Tibial artery (tissue), 4 donors: Measurements from ENCODE around the gene KDM1B.

Experiments
- DNase-seq, 2 donors: peaks; one replicate each; pipeline ENCODE4 v3.0.0-alpha.2; 2019
- H3K27ac ChIP-seq, 2 donors: fragments of 200-600 bp; sonication (generic) in 1 of 2; 1 replicate in 1 of 2; 2 replicates in 1 of 2; pipeline ENCODE4 v1.5.1; 2018 to 2019; ENCODE audit warnings: mild to moderate bottlenecking in 1 of 2
- H3K27me3 ChIP-seq, 2 donors: fragments of 200-600 bp; sonication (generic) in 1 of 2; one replicate each; pipeline versions ENCODE4 v1.5.1 to v1.6.0; 2016 to 2019
- H3K36me3 ChIP-seq, 3 donors: fragments of 200-600 bp; sonication (generic) in 2 of 3; one replicate each; pipeline ENCODE4 v1.5.1; 2016 to 2019; ENCODE audit warnings: mild to moderate bottlenecking in 2 of 3
- H3K4me1 ChIP-seq, 4 donors: fragments of 200-600 bp; sonication (generic) in 2 of 4; 1 replicate in 3 of 4; 2 replicates in 1 of 4; pipeline ENCODE4 v1.5.1; 2016 to 2019
- H3K4me3 ChIP-seq, 2 donors: fragments of 200-600 bp; sonication (generic) in 1 of 2; 1 replicate in 1 of 2; 2 replicates in 1 of 2; pipeline ENCODE4 v1.5.1; 2018 to 2019; ENCODE audit warnings: mild to moderate bottlenecking in 2 of 2
- H3K9me3 ChIP-seq, 3 donors: fragments of 200-600 bp; sonication (generic) in 1 of 3; one replicate each; pipeline ENCODE4 v1.5.1; 2016 to 2019
- intact Hi-C: fragments of 100-400 bp; cut with DNase I; formaldehyde crosslinking; loops from one replicate; pipeline ENCODE4 v1.15.0; 2023; ENCODE audit warnings: low total_unique reads
- TF ChIP-seq, protein P1 (sequence below), 2 experiments: fragments of 200-600 bp in 1 of 2; fragments of 450-650 bp in 1 of 2; IDR thresholded peaks; one replicate each; pipeline ENCODE4 v1.5.1; 2017 to 2019; ENCODE audit warnings: antibody characterized with exemption in 2 of 2, mild to moderate bottlenecking in 1 of 2, moderate library complexity in 1 of 2

The KDM1B gene

DNA sequence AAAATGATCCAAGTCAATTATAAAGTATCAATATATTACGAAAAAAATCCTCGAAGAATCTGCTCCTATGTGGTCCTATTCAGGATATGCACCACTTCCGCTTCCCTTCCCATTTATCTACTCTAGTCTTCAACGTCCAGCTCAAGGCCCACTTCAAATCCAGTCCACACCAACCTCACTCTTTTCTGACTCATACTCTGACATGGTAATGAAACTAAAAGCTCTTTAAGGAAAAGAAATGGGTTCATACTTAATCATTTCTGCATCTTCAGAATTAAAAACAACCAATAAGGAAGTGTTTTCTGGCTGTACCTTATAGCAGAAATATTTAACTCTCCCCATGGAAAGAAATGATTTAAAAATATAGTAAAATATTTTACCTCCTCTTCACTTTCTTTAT lies 94.0 kb downstream of the KDM1B start:
- H3K36me3 ChIP-seq: peaks cover 40 to 59% (median 41%) of the 10 kb centered on the region in 3 donors
- intact Hi-C loops: no loop called here

DNA sequence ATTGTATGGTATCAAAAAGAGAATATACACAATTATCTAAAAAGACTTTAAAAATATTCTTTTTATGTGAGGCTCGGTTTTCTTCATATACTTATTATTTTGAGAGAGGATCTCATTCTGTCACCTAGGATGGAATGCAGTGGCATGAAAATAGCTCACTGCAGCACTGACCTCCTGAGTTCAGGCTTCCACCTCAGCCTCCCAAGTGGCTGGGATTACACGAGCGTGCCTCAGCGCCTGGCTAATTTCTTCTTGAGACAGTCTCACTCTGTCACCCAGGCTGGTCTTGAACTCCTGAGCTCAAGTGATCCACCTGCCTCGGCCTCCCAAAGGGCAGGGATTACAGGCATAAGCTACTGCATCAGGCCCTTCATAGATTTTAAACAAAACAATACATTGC lies 98.4 kb downstream of the KDM1B start:
- H3K27ac ChIP-seq: no peak overlapping the region

More for the DNA sequence above, 94.0 kb downstream of the KDM1B start:
- H3K27ac ChIP-seq: no peak overlapping the region
- TF ChIP-seq, protein P1, sequence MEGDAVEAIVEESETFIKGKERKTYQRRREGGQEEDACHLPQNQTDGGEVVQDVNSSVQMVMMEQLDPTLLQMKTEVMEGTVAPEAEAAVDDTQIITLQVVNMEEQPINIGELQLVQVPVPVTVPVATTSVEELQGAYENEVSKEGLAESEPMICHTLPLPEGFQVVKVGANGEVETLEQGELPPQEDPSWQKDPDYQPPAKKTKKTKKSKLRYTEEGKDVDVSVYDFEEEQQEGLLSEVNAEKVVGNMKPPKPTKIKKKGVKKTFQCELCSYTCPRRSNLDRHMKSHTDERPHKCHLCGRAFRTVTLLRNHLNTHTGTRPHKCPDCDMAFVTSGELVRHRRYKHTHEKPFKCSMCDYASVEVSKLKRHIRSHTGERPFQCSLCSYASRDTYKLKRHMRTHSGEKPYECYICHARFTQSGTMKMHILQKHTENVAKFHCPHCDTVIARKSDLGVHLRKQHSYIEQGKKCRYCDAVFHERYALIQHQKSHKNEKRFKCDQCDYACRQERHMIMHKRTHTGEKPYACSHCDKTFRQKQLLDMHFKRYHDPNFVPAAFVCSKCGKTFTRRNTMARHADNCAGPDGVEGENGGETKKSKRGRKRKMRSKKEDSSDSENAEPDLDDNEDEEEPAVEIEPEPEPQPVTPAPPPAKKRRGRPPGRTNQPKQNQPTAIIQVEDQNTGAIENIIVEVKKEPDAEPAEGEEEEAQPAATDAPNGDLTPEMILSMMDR (IDR thresholded peaks at IDR 0.05): no peak
- no peak for DNase-seq
- H3K4me3 ChIP-seq: no peak overlapping the region
- no peaks in the 10 kb centered on the region for H3K4me1 ChIP-seq
- no peaks in the 10 kb centered on the region for H3K27me3 ChIP-seq
- H3K9me3 ChIP-seq: no peaks in the 10 kb centered on the region

DNA sequence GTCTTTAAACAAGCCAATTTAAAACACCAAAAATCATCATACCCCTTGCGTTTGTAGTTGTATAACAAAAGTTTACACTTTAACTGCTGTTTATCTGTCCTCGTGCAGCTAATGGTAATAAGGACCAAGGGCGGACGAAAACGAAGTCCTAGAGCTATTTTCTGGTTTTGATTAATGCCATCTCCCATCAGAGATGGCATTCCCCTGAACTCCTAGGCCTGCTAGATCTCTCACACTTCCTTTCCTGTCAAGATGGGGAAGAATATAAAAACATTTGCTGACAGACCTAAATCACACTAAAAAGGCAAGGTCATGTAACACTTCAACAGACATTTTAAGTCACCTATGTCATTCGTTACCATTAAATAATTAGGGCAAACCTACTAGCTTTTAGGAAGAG lies 99.6 kb downstream of the KDM1B start:
- intact Hi-C loops: no loop called here
- TF ChIP-seq, protein P1 (IDR thresholded peaks at IDR 0.05): no peak
- H3K36me3 ChIP-seq: peaks cover 43 to 53% (median 49%) of the 10 kb centered on the region in 3 donors
- no peak for DNase-seq
- H3K4me1 ChIP-seq: peaks cover 0 to 4% (median 0%) of the 10 kb centered on the region in 4 donors
- no peak overlapping the region for H3K27ac ChIP-seq
- no peaks in the 10 kb centered on the region for H3K9me3 ChIP-seq
- no peak overlapping the region for H3K4me3 ChIP-seq
- no peaks in the 10 kb centered on the region for H3K27me3 ChIP-seq

More for the DNA sequence above, 98.4 kb downstream of the KDM1B start:
- Histone ChIP-seq H3K9me3 (no peaks in the 10 kb centered on the region), H3K27me3 (no peaks in the 10 kb centered on the region), H3K4me3 (no peak overlapping the region), H3K4me1 (no peaks in the 10 kb centered on the region), H3K36me3 (peaks cover 51 to 60% (median 58%) of the 10 kb centered on the region in 3 donors)
- TF ChIP-seq, protein P1 (IDR thresholded peaks at IDR 0.05): no peak
- intact Hi-C loops: no loop called here
- DNase-seq: no peak

DNA sequence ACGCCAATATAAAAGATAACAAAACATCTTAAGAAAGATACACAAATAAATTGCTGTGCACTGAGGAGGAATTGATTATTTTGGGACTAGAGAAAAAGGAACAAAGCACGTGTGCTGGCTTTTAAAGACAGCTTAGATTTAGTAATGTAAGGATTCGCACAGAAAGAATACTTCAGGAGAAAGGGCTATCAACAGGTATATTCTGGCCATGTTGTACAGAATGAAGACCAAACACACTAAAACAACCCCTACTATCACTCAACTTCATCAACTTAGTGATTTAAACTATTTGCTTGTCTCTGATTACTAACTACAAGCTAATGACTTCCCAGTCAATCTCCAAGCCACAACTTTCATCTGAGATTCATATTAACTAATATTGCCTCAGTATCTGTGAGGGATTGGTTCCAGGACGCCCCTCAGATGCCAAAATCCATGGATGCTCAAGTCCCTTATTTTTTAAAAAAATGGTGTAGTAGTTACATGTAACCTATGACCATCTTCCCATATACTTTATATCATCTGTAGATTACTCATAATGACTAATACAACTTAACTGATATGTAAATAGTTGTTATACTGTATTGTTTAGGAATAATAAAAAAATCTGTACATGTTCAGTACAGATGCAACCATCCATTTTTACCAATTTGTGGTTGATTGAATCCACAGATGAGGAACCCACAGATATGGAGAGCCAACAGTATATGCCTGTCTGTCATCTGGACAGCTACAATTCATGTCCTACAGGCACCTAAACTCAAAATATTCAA lies 104.6 kb downstream of the KDM1B start:
- Histone ChIP-seq H3K9me3 (no peaks in the 10 kb centered on the region), H3K27me3 (no peaks in the 10 kb centered on the region), H3K36me3 (peaks cover 15 to 29% (median 26%) of the 10 kb centered on the region in 3 donors), H3K27ac (no peak overlapping the region), H3K4me1 (peaks cover 0 to 35% (median 23%) of the 10 kb centered on the region in 4 donors), H3K4me3 (no peak overlapping the region)
- intact Hi-C loops: loop anchor here (10.0 kb wide), 1 partner anchor 105 kb away; the partner anchor contains the start of genes KDM1B and TPMT
- TF ChIP-seq, protein P1 (IDR thresholded peaks at IDR 0.05): no peak
- no peak for DNase-seq

DNA sequence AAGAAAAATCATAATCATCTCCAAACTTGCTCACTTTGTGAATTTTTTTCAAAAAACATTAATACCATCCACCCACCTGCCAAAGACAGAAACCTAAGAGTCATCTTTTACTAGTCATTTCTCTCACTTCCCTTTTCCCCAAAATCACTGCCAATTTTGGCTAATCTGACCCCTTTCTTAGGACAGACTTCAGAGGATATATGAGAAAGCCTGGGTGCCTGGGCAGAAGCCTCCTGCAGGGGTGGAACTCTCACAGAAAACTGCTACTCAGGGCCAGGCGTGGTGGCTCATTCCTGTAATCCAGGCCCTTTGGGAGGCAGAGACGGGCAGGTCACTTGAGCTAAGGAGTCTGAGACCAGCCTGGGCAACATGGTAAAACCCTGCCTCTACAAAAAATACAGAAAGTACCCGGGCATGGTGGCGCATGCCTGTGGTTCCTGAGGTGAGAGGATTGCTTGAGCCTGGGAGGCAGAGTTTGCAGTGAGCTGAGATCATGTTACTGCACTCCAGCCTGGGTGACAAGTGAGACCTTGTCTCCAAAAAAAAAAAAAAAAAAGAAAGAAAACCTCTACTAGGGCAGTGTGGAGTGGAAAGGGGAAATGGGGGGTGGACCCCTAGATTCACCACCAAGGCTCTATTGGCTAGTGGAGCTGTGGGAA lies 105.4 kb downstream of the KDM1B start:
- Histone ChIP-seq H3K9me3 (no peaks in the 10 kb centered on the region), H3K27ac (no peak overlapping the region), H3K36me3 (peaks cover 8 to 22% (median 19%) of the 10 kb centered on the region in 3 donors), H3K27me3 (no peaks in the 10 kb centered on the region), H3K4me1 (peaks cover 0 to 35% (median 24%) of the 10 kb centered on the region in 4 donors), H3K4me3 (no peak overlapping the region)
- no peak for DNase-seq
- TF ChIP-seq, protein P1 (IDR thresholded peaks at IDR 0.05): no peak
- intact Hi-C loops: loop anchor here (10.0 kb wide), 1 partner anchor 106 kb away; the partner anchor contains the start of genes KDM1B and TPMT
